IMR-90 (cell line): ENCODE measurements around the gene HMG20B. TPM values are rescaled to one million over a fixed set of nuclear protein-coding genes. Genes with fewer than 3 reads are reported as not detected.
A peak's percentile ranks its signal among the peaks of the same experiment; 100 is the strongest.

ENCODE experiments used
- ATAC-seq: fragments of 200-7000 bp; cut with Tn5 transposase; 2 replicates; pipeline ENCODE4 v1.9.1; 2020; ENCODE audit warnings: low read depth, mild to moderate bottlenecking, moderate library complexity
- BruUV-seq: library from RNA; stranded (reverse); fragments of 400-500 nt; replicated peaks from 2 replicates; lab custom pipeline; 2021; lab: Mats Ljungman, UMichigan
- CTCF ChIA-PET: fragments of 300-600 bp; formaldehyde crosslinking; extraction: SDS; loops from one replicate; lab custom pipeline; 2021; ENCODE audit warnings: antibody characterized with exemption; lab: Yijun Ruan, JAX
- POLR2A ChIA-PET: fragments of 300-600 bp; sonication (Branson Sonifier 250); formaldehyde crosslinking; loops from one replicate; lab custom pipeline; 2022; ENCODE audit warnings: antibody characterized with exemption; ENCODE audit not compliant: unreplicated experiment; lab: Charles Lee
- DNase-seq: peaks from one replicate; pipeline ENCODE4 v3.0.0; 2013
- H2AFZ ChIP-seq: replicated peaks from 2 replicates; pipeline ENCODE3; 2013; ENCODE audit warnings: low read length, mild to moderate bottlenecking; ENCODE audit not compliant: poor library complexity
- H2AK5ac ChIP-seq: 2 replicates; pipeline ENCODE4 v1.6.1; 2013; ENCODE audit warnings: low read depth, low read length, inconsistent platforms
- H2AK9ac ChIP-seq: replicated peaks from 2 replicates; pipeline ENCODE3; 2013; ENCODE audit warnings: mild to moderate bottlenecking, low read depth, low read length, moderate library complexity; ENCODE audit not compliant: poor library complexity
- H2BK120ac ChIP-seq: 2 replicates; pipeline ENCODE4 v1.6.1; 2013; ENCODE audit warnings: low read depth, low read length, inconsistent platforms
- H2BK15ac ChIP-seq: 3 replicates; pipeline ENCODE4 v1.6.1; 2013; ENCODE audit warnings: low read depth, low read length, inconsistent platforms
- H2BK20ac ChIP-seq: 2 replicates; pipeline ENCODE4 v1.6.1; 2013; ENCODE audit warnings: low read depth, mild to moderate bottlenecking, inconsistent platforms, low read length, moderate library complexity
- H2BK5ac ChIP-seq: 2 replicates; pipeline ENCODE4 v1.6.1; 2013; ENCODE audit warnings: mild to moderate bottlenecking, low read depth, low read length, inconsistent platforms; ENCODE audit not compliant: poor library complexity, severe bottlenecking
- H3K14ac ChIP-seq: replicated peaks from 2 replicates; pipeline ENCODE4 v1.6.1; 2013; ENCODE audit warnings: low read depth, low read length, inconsistent platforms
- H3K18ac ChIP-seq: 2 replicates; pipeline ENCODE4 v1.6.1; 2013; ENCODE audit warnings: low read depth, low read length, control low read depth
- H3K23ac ChIP-seq: 2 replicates; pipeline ENCODE4 v1.6.1; 2013; ENCODE audit warnings: low read depth, low read length, inconsistent platforms
- H3K27ac ChIP-seq: 2 replicates; pipeline ENCODE4 v1.5.1; 2013; ENCODE audit warnings: mild to moderate bottlenecking, control low read depth, low read length; ENCODE audit not compliant: insufficient read depth
- H3K27me3 ChIP-seq: 2 replicates; pipeline ENCODE4 v1.6.1; 2013; ENCODE audit warnings: low read length; ENCODE audit not compliant: control insufficient read depth, insufficient read depth
- H3K36me3 ChIP-seq: 2 replicates; pipeline ENCODE4 v1.6.1; 2013; ENCODE audit warnings: low read length, mixed read lengths; ENCODE audit not compliant: control insufficient read depth, insufficient read depth
- H3K4ac ChIP-seq: 2 replicates; pipeline ENCODE4 v1.6.1; 2013; ENCODE audit warnings: low read depth, low read length, inconsistent platforms
- H3K4me1 ChIP-seq: 2 replicates; pipeline ENCODE4 v1.6.1; 2013; ENCODE audit warnings: low read length, mixed read lengths; ENCODE audit not compliant: control insufficient read depth, insufficient read depth
- H3K4me2 ChIP-seq: 2 replicates; pipeline ENCODE4 v1.6.1; 2013; ENCODE audit warnings: low read depth, mild to moderate bottlenecking, control low read depth, low read length, moderate library complexity
- H3K4me3 ChIP-seq: 2 replicates; pipeline ENCODE4 v1.5.1; 2013; ENCODE audit warnings: low read depth, mild to moderate bottlenecking, control low read depth, low read length, moderate library complexity; ENCODE audit not compliant: insufficient read depth
- H3K56ac ChIP-seq: 2 replicates; pipeline ENCODE4 v1.6.1; 2013; ENCODE audit warnings: low read length, inconsistent platforms; ENCODE audit not compliant: insufficient read depth; ENCODE audit errors: extremely low read depth
- H3K79me1 ChIP-seq, 2 experiments: 2 replicates each; pipeline ENCODE4 v1.6.1; 2013; ENCODE audit warnings: low read length in 2 of 2, inconsistent platforms in 1 of 2, low read depth in 1 of 2
- H3K9ac ChIP-seq: 2 replicates; pipeline ENCODE4 v1.6.1; 2013; ENCODE audit warnings: low read depth, low read length, control low read depth
- H3K9me1 ChIP-seq: 2 replicates; pipeline ENCODE4 v1.6.1; 2013; ENCODE audit warnings: low read length, inconsistent platforms; ENCODE audit not compliant: insufficient read depth
- H3K9me3 ChIP-seq: 2 replicates; pipeline ENCODE4 v1.6.1; 2013; ENCODE audit warnings: low read length; ENCODE audit not compliant: control insufficient read depth, insufficient read depth
- H4K20me1 ChIP-seq: 2 replicates; pipeline ENCODE4 v1.6.1; 2013; ENCODE audit warnings: low read length, inconsistent platforms; ENCODE audit not compliant: insufficient read depth
- H4K5ac ChIP-seq: 2 replicates; pipeline ENCODE4 v1.6.1; 2013; ENCODE audit warnings: mild to moderate bottlenecking, low read depth, low read length, control low read depth
- H4K8ac ChIP-seq, 2 experiments: 2 replicates each; pipeline ENCODE4 v1.6.1; 2013; ENCODE audit warnings: low read depth in 2 of 2, low read length in 2 of 2, control low read depth in 1 of 2, inconsistent platforms in 1 of 2
- H4K91ac ChIP-seq: 2 replicates; pipeline ENCODE4 v1.6.1; 2013; ENCODE audit warnings: low read depth, low read length, inconsistent platforms; ENCODE audit not compliant: insufficient read depth
- BHLHE40 ChIP-seq: fragments of 150-350 bp; IDR thresholded peaks from 2 replicates; pipeline ENCODE4 v1.6.1; 2016; ENCODE audit warnings: mild to moderate bottlenecking, low read depth, low read length
- CEBPB ChIP-seq: IDR thresholded peaks from 2 replicates; pipeline ENCODE4 v1.6.1; 2012; ENCODE audit warnings: low read depth, low read length, improper control_type of control experiment
- FOS ChIP-seq: fragments of 150-350 bp; IDR thresholded peaks from 2 replicates; pipeline ENCODE4 v1.6.1; 2016; ENCODE audit warnings: low read depth, low read length
- MAFK ChIP-seq: IDR thresholded peaks from 2 replicates; pipeline ENCODE4 v1.6.1; 2012; ENCODE audit warnings: low read depth, low read length, improper control_type of control experiment
- NFE2L2 ChIP-seq: fragments of 150-350 bp; IDR thresholded peaks from 2 replicates; pipeline ENCODE4 v1.6.1; 2016; ENCODE audit warnings: low read depth, mild to moderate bottlenecking, low read length
- POLR2A ChIP-seq: IDR thresholded peaks from 2 replicates; pipeline ENCODE4 v1.6.1; 2012; ENCODE audit warnings: mild to moderate bottlenecking, low read depth, low read length
- RAD21 ChIP-seq: IDR thresholded peaks from 2 replicates; pipeline ENCODE4 v1.6.1; 2012; ENCODE audit warnings: low read length, improper control_type of control experiment
- RCOR1 ChIP-seq: IDR thresholded peaks from 2 replicates; pipeline ENCODE4 v1.6.1; 2012; ENCODE audit warnings: mild to moderate bottlenecking, low read length, improper control_type of control experiment; ENCODE audit not compliant: insufficient replicate concordance
- RFX5 ChIP-seq: IDR thresholded peaks from 2 replicates; pipeline ENCODE4 v1.8.0; 2012; ENCODE audit warnings: low read depth, mild to moderate bottlenecking, low read length, moderate library complexity
- SMC3 ChIP-seq: fragments of 150-350 bp; IDR thresholded peaks from 2 replicates; pipeline ENCODE4 v1.6.1; 2016; ENCODE audit warnings: low read depth, mild to moderate bottlenecking, antibody characterized with exemption, low read length, moderate library complexity
- WGBS, 2 experiments: methylation state at CpG; one replicate each; pipeline versions ENCODE4 v1.1.5 to v1.1.7; 2013; ENCODE audit warnings: missing lambda C conversion rate in 2 of 2; ENCODE audit not compliant: insufficient read length in 1 of 2; ENCODE audit errors: extremely low coverage in 2 of 2; 5-methylcytosine and 5-hydroxymethylcytosine counted together
- dilution Hi-C: fragments of 300-500 bp; cut with HindIII; formaldehyde crosslinking; loops from one replicate; pipeline ENCODE4 v1.14.3; 2018; ENCODE audit warnings: low sequenced_read_pairs; ENCODE audit not compliant: unreplicated experiment
- in situ Hi-C: fragments of 300-500 bp; cut with MboI; formaldehyde crosslinking; loops from 3 replicates; pipeline ENCODE4 v1.14.3; 2019; ENCODE audit warnings: low sequenced_read_pairs, inconsistent platforms, mixed read lengths
- intact Hi-C: fragments of 100-400 bp; cut with micrococcal nuclease; formaldehyde crosslinking; loops from 2 replicates; pipeline ENCODE4 v1.10.0; 2022
- polyA plus RNA-seq, 3 experiments: library from polyadenylated mRNA; depleted of rRNA; stranded (reverse); fragments of >200 nt; gene quantifications; 2 replicates each; pipeline ENCODE4 v1.2.3, GENCODE V29; 2012; ENCODE audit warnings: low replicate concordance in 1 of 3
- total RNA-seq: library from RNA; depleted of rRNA; stranded (reverse); fragments of >200 nt; gene quantifications from 2 replicates; pipeline ENCODE4 v1.2.3, GENCODE V29; 2012
- TF ChIP-seq, protein P1 (sequence below): conservative IDR thresholded peaks from 2 replicates; pipeline ENCODE4 v1.5.1; 2012; ENCODE audit warnings: mild to moderate bottlenecking, low read depth, low read length, improper control_type of control experiment
- TF ChIP-seq, protein P2 (sequence below): fragments of 150-350 bp; IDR thresholded peaks from 2 replicates; pipeline ENCODE4 v1.6.1; 2017; ENCODE audit warnings: mild to moderate bottlenecking, antibody characterized with exemption, low read length, low read depth

The HMG20B gene
- total and polyA plus RNA-seq, 2 of the 4 experiments (the other 2 are of a cell fraction): 57.5 to 63.8 TPM

DNA sequence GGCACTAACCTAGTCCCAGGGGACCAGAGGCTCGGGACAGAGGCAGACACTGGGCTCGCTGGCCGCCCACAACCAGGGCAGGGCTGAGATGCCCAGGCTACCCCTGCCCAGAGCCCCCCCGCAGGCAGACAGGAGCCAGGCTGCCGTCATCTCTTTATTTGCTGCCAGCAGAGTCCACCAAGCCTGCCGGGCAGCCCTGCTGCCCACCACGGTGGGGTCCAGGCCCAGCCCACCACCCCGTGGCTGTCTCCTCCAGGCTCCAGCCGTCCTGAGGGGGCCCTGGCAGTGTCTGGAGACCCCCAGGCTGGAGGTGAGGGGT is 28.7 kb upstream of the HMG20B start:
- H2AK9ac ChIP-seq: peak overlapping the region; percentile 61
- H3K9ac ChIP-seq: no peak overlapping the region
- no peak overlapping the region for H2AFZ ChIP-seq
- H3K4me3 ChIP-seq: no peak overlapping the region
- no peaks in the 10 kb centered on the region for H3K9me1 ChIP-seq
- DNase-seq (no peak), ATAC-seq (no peak)
- H4K5ac ChIP-seq: no peak overlapping the region
- no peak overlapping the region for H3K14ac ChIP-seq
- TF ChIP-seq, protein P1, sequence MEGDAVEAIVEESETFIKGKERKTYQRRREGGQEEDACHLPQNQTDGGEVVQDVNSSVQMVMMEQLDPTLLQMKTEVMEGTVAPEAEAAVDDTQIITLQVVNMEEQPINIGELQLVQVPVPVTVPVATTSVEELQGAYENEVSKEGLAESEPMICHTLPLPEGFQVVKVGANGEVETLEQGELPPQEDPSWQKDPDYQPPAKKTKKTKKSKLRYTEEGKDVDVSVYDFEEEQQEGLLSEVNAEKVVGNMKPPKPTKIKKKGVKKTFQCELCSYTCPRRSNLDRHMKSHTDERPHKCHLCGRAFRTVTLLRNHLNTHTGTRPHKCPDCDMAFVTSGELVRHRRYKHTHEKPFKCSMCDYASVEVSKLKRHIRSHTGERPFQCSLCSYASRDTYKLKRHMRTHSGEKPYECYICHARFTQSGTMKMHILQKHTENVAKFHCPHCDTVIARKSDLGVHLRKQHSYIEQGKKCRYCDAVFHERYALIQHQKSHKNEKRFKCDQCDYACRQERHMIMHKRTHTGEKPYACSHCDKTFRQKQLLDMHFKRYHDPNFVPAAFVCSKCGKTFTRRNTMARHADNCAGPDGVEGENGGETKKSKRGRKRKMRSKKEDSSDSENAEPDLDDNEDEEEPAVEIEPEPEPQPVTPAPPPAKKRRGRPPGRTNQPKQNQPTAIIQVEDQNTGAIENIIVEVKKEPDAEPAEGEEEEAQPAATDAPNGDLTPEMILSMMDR: no peak
- TF ChIP-seq, protein P2, sequence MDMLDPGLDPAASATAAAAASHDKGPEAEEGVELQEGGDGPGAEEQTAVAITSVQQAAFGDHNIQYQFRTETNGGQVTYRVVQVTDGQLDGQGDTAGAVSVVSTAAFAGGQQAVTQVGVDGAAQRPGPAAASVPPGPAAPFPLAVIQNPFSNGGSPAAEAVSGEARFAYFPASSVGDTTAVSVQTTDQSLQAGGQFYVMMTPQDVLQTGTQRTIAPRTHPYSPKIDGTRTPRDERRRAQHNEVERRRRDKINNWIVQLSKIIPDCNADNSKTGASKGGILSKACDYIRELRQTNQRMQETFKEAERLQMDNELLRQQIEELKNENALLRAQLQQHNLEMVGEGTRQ: no peak
- TF ChIP-seq RCOR1: no peak
- no peak for TF ChIP-seq RFX5
- no peak for TF ChIP-seq MAFK
- TF ChIP-seq FOS: no peak
- TF ChIP-seq SMC3: no peak
- no peak for TF ChIP-seq CEBPB
- TF ChIP-seq BHLHE40: no peak
- no peak for TF ChIP-seq POLR2A
- TF ChIP-seq NFE2L2: no peak
- TF ChIP-seq RAD21: no peak
- H4K91ac ChIP-seq: no peak overlapping the region
- no peak overlapping the region for H3K18ac ChIP-seq
- H3K56ac ChIP-seq: no peak overlapping the region
- no TSS peak for BruUV-seq
- H2BK5ac ChIP-seq: no peak overlapping the region
- H2AK5ac ChIP-seq: no peak overlapping the region
- H4K20me1 ChIP-seq: peaks cover 30% of the 10 kb centered on the region
- in situ Hi-C loops (no loop called here), dilution Hi-C loops (no loop called here), intact Hi-C loops (no loop called here)
- no peak overlapping the region for H2BK15ac ChIP-seq
- H2BK20ac ChIP-seq: no peak overlapping the region
- WGBS, 2 experiments: no CpG with 5 or more reads among the region's 9 CpGs
- no peak overlapping the region for H3K23ac ChIP-seq
- no peak overlapping the region for H2BK120ac ChIP-seq
- H3K4me1 ChIP-seq: no peaks in the 10 kb centered on the region
- peaks cover 6 to 24% of the 10 kb centered on the region in 2 experiments; a peak in 2 of 4 replicates for H3K79me1 ChIP-seq
- H4K8ac ChIP-seq: no peak overlapping the region
- H3K27ac ChIP-seq: no peak overlapping the region
- no peak overlapping the region for H3K4me2 ChIP-seq
- ChIA-PET POLR2A (no interaction called here), CTCF (no interaction called here)
- peaks cover 28% of the 10 kb centered on the region for H3K36me3 ChIP-seq
- no peaks in the 10 kb centered on the region for H3K9me3 ChIP-seq
- no peak overlapping the region for H3K4ac ChIP-seq
- no peaks in the 10 kb centered on the region for H3K27me3 ChIP-seq
